DMS153 (cell line): Measurements from ENCODE around the gene ALPL.
"Not testable (repeated sequence)": the region's sequence is repeated elsewhere in the genome, so short reads cannot be mapped to it uniquely, and the experiment has no call there.

Source experiments
- DNase-seq: peaks from one replicate; lab custom pipeline; 2025; lab: John Stamatoyannopoulos, UW

ALPL gene

DNA sequence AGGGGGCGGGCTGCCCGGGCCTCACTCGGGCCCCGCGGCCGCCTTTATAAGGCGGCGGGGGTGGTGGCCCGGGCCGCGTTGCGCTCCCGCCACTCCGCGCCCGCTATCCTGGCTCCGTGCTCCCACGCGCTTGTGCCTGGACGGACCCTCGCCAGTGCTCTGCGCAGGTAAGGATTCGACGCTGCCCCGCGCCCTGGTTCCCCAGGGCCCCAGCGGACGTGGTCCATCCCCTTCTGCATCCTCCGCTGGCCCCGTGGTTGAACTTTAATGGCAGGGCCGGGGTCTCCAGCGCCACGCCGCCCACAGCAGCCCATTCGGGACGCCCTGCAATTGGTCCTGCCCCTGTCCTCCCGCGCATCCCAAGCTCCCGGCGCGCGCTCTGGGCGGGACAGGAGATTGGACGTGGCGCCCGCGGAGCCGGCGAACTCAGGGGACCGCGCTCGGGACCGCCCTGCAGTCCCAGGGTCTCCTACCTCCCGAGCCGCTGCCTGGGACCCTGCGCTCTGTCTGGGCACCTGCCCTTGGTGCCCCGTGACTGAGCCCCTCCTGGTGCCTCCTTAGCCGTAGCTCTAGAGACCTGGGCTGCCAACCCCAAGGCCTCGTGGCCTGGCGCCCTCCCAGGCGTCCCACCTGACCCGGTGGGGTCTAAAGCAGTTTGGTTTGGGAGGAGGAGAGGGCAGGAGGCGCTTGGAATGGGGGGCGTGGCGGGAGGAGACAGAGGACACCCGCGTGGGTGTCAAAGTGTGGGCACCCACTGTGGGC is at the start of gene ALPL:
ALPL (plus strand) TSS at position 73 of the 762 bp plus-strand sequence. CDS start 44,659 bp downstream, outside the sequence.
- no peak for DNase-seq

DNA sequence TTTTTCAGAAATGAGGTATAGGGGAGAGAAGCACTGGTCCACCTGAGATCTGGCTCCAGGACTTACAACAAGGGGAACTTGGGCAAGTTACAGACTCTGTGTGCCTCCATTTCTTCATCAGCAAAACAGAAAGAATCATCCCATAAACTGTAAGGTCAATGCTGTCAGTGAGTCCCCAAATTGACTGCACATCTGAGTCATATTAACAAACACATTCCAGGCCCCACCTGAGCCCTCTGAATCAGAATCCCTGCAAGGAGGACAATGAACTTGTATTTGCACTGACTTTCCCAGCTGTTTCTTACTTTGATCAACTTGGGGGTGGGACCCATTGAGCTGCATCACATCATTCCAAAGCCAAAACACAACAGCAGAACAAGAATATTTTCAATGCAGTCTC is 44.1 kb upstream of the ALPL start:
- not testable (repeated sequence) for DNase-seq

DNA sequence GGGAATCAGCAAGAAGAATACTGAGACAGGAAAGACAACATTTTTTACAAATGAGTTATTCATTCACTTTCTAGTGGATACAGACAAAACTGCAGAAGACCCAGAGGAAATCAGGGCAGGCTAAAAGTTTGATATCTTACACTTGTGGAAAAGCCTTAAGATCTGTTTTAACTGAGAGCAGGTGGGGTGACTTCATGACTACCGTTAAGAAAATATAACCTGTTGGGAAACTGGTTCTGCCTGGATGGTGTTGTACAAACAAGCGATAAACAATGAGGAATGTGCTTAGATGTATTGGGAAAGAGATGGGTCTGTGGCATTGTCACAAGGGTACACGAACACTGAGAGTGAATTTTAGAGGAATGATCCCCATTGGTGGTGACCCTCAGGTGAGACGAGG is 41.3 kb upstream of the ALPL start:
- not testable (repeated sequence) for DNase-seq

DNA sequence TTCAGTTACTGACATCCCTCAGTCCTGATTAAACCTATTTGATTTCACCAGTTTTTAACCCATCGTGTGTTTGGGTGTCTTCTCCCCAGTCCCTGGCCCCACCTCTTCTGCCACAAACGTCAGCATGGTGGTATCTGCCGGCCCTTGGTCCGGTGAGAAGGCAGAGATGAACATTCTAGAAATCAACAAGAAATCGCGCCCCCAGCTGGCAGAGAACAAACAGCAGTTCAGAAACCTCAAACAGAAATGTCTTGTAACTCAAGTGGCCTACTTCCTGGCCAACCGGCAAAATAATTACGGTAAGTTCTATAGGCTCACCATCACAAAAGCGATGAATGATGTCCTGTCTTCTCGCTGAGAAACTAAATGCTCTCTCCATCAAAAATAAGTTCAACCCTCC is 40.6 kb upstream of the ALPL start:
- no peak for DNase-seq

DNA sequence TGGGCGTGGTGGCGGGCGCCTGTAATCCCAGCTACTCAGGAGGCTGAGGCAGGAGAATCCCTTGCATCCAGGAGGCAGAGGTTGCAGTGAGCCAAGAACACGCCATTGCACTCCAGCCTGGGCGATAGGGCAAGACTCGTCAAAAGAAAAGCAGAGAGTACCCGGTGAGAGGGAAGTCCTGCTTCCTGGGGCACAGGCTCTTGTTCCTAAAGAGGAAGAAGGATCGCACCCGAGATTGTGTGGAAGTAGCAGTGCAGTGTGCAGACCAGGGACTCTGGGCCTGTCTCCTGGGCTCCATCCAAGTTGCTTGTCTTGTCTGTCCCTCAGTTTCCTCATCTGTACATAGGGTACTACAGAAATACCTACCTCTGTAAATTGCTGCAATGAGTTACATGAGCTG is 39.6 kb upstream of the ALPL start:
- DNase-seq, result no peak

DNA sequence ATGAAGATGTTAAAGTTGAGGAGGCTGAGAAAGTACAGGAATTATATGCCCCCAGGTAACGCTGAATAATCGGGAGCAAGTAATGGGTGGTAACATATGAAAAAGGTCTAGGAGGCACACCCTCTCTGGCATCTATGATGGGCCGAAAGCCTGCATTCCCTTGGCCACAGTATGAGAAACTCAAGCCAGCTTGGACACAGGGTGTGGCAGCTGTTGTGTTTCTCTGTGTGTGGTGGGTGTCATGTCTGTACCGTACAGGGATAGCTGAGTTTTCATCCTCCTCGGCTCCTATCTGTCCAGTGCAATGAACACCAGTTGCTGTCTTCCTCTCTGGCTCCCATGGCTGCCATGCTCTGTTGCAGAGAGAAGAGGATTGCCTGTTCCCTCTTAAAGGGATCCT is 36.4 kb upstream of the ALPL start:
- DNase-seq, result no peak

DNA sequence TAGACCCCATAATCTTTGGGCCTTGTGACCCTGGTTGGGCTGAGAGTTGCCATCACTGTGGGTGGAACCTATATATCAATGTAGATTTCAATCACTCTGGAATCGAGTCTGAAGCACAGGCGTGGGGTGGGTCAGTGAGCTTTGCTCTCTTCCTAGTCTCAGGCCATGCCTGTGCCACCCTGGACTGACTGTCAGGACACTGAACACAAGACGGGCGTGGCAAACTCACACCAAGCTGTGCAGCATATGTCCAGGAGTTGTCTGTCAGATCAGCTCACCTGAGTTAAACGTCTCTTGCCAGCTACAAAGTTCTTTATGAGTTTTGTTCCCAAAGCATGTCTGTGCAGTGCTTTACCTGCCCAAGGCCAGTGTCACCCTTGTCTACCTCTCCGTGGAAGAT is 30.9 kb upstream of the ALPL start:
- no peak for DNase-seq

DNA sequence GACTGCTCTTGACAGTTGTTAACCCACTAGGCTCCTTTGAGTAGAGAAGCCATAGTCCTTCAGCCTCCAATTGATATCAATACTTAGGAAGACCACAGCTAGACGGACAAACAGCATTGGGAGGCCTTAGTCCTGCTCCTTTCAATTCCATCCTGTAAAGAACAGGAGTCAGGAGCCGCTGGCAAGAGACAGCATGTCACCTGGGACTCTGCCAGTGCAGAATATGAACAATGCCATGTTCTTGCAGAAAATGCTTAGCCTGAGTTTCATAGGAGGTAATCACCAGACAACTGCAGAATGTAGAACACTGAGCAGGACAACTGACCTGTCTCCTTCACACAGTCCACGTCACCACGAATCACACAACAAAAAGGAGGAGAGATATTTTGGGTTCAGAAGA is 25.3 kb upstream of the ALPL start:
- DNase-seq, result not testable (repeated sequence)

DNA sequence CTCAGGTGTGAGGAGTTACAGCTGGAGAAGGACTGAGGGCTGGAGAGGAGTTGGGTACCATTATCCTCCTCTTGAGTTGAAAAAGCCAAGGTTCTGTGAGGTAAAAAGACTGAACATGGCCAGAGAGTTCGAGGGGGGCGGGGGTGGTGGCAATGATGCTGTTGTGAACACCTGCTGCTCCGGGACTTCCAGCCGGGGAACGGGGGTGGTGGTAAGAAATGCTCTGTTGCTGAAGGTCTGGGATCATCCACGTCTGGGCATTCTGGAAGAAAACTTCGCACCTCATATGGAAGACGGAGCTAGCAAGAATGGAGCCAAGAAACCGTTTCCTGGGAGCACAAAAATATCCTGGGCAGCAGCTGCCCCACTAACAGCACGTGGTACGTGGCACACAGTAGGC is 20.1 kb upstream of the ALPL start:
- no peak for DNase-seq

DNA sequence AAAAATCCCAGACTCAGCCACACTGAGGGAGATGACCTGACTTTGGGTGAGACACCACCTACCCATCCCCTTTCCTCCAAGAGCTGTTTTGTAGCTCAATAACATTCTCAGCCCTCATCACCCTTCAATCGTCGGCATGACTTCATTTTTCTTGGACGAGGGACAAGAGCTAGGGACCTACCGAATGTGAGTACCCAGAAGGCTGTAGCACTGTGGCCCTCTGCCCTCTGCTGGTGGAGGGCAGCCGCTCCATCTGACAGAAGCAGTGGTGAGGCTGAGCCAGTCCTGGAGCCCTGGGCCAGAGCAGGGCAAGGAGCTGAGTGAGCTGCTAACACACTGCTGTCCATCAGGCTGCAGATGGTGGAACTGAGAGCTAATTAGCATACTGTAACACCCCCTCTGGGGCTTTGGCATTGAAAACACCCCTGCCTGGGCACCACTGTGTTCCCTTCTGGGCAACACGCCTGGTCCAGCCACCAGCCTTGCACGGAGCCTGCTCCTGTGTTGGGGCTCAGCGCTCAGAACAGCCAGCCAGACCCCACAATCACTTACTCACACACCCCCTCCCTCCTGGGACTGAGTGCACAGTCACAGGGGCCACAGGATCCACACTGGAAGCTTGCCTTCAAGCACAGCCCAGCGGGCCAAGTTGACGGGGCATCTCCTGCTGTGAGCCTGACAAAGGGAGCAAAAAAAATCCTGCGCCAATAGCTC is 18.3 kb upstream of the ALPL start:
- DNase-seq, result no peak

DNA sequence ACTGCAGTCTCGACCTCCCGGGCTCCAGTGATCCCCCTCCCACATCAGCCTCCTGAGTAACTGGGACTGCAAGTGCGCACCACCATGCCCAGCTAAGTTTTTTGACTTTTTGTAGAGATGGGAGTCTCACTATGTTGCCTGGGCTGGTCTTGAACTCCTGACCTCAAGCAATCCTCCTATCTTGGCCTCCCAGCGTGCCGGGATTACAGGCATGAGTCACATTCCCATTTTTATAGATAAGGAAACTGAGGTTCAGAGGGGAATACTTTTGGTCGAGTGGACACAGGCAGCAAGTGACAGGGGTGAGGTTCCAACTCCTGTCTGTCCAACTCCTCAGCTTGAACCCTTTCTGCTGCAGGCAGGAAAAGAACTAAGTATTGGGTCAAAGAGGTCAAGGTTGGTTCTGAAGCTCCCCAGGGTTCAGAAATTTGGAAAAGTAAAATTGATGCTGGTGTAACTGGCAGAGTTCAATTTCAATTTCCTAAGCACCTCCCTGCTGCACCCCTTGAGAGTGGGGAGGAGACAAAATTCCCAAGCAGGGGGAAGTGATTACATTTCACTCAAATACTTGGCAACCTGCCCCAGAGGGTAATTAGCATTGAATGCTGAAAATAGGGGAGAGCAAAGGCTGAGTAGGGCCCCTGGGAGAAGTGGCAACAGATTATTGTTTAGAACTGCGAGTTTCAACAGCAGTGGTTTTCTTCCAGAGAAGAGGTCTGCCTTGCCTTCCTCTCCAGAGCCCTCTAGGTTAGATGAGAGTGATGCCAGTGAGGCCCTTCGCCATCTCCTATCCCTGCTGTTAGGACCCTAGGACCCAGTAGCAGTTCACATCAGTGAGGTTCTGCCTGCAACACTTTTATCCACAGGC is 17.5 kb upstream of the ALPL start:
- DNase-seq, result no peak

DNA sequence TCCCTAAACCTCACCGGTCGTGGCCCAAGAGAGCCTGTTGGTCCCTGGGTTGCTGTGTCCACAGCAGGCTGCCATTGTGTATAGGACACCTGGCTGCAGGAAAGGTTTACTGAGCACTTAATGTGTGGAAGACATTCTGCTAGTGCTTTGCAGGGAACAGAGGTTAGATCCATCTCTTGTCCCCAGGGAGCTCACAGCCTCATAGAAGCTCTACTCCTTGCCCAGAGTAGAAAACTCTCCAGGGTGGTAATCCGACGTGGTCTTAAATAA is 16.9 kb upstream of the ALPL start:
- no peak for DNase-seq

DNA sequence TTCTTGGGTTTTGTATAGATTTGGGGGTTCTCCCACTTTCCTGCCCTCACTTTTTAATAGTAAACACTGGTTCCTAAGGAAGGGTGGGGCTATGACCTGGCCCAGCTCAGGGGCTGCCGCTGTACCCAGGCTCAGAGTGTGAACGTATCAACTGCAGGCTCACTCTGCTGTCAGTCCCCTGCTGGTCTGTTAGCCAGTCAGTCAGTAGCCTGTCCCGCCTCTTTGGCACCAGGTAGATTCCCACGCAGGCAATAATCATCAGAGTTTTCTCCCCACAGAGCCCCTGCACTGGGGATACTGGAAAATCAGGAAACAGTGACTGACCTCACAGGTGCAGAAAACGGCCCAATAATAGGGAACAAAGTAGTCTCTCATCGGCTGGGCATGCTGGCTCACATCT is 15.0 kb upstream of the ALPL start:
- no peak for DNase-seq

DNA sequence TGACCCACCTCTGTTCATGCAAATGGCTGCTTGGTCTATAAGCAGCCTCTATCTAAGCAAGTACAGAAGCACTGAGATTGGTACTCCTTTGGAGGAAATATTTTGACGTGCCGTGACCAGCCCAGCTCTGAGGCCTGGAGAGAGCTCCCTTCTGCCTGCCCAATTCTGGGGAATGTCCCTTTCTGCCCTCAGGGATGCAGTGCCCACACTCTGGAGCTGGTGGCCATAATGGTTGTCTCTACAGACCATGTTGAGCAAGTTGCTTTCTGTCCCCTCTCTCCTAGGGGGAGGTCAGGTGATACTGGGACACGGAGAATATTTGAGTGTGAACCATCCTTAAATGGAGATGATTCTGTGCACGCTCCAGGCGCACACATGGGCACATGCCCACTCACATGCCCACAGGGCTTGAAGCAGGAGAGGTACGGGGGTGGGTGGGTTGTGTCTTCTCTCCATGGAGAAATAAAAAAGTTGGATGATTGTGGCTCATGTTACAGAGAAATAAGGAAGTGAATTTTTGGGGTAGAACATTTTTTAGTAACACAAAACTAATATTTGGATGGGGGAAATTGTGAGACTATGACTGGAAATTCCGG is 13.9 kb upstream of the ALPL start:
- DNase-seq, result no peak

DNA sequence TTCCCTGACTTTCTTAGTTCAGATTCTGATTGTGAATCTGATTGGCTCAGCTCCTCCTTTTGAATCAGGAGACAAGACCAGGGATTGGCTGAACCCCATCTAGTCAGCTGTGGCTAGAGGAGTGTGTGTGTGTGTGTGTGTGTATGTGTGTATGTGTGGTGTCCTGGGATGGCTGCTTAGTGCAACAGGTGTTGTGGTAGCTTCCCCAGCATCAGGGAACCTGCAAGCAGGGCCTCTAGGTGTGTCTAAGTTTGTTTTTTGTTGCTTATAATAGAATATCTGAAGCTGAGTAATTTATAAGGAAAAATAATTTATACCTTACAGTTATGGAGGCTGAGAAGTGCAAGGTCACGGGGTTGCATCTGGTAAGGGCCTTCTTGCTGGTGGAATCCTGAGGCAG is 13.2 kb upstream of the ALPL start:
- DNase-seq, result no peak

DNA sequence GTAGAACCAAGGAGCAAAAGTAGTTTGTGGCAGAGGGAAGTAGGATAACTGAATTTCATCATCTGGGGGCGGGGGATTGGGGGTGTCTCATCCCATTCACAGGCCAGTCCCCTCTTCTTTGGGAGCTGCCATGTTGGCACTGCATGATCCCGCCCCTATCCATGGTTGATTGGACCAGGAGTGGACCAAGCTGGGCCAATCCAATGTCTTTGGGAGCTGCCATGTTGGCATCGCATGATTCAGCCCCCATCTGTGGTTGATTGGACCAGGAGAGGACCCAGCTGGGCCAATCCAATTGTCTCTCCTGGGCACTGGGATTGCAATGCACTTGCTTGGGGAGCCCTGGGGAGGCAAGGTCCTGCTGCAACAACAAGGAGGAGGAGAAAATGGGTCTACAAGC is 12.3 kb upstream of the ALPL start:
- no peak for DNase-seq

DNA sequence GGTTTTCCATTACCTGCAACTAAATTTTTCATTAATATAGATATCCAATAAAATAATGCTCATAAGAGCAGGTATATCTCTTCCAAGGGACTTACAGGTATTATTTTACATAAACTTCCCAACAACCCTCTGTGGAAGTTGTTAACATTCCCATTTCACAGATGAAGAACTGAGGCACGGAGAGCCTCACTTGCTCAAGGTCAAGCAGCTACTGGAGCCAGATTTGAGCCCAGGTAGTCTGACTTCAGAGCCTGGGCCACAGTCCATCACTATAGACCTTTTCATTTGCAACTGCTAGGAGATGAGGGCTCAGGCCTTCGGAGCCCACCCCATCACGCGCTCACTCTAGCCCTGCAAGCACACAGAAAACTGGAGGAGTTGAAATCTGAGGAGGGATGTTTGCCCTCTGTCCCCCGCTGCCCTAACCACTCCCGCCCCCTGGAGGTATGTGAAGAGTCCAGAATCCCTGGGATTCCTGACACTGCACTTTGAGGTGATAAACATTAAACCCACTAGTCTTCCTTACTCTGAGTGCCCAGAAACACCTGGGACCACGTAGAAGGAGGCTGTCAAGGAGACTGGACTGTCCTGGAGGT is 11.7 kb upstream of the ALPL start:
- no peak for DNase-seq

DNA sequence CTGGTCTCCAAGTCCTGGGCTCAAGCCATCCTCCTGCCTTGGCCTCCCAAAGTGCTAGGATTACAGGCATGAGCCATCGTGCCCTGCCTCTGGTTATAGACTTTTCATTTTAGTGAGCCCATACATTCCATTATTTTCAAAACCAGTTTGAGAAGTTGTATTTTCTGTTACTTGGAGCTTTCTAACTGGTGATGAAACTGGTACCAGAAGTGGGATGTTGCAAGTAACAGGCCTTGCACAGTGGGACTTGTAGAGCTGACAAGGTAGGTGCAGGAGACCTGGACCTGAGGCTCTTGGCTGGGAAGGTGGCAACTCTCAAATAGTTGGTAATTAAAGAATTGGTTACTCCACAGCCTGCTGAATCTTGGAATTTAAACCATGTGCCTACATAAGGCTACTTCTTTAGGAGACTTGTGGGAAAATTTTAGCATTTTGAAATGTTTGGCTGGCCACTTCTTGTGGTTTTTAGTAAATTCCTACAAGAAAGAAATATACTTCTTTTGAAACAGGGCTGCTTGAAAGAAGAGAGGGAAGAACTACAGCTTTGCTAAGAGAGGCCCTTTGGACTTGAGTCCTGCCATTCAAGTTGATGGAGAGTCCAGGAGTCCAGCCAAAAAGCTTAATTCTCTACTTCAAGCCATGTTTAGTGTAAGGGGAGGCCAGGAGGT is 9.8 kb upstream of the ALPL start:
- DNase-seq, result no peak

DNA sequence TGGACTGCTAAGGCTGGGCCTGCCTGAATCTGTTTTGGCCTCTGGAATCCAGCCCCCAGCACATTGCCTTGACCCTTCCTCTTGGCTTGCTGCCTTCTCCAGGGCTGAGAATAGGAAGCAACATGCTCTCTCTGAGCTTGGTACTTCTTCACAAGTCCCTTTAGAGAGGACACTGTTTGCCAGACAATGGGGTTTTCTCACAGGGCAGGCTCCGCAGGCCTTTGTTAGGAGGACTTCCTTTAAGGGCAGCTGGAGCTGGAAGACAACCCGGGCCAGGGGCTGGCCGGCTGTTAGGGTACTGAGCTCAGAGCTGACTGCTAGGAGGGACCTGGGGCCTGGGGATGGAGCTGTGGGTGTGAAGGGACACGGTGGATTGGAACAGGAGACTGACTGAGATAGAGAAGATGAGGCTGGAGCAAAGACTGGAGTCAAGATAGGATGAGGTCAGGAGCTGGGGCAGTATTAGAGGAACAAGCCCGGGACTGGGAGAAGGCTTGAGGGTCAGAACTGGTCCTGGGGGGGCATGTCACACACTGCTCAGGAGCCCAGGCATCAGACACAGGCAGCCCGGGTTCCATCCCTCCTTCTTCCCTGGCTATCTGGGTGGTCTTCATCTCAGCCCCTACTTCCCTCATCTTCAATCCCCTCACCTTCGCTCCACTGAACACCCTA is 5.4 kb upstream of the ALPL start:
- no peak for DNase-seq

DNA sequence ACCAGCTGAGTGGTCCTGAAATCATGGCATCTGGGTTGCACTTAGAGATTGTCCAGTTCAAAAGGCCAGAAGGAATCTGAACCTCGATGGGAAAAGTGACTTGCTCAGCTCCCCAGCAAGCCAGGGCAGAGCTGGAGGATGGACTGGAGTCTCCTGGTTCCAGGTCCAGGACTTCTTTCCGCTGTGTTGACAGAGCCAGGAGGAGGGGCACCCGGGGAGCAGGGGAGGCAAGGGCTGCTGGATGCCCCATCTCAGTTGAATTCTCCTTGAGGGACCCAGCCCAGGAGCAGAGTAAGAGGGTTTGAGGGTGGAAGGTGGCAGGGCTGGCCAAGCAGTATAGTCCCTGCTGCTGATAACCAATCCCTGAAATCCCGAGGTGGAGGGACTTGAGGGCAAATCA is 2.4 kb upstream of the ALPL start:
- DNase-seq, result no peak
